K562 (cell line): Measurements from ENCODE around the gene CDT1. TPM values are rescaled to one million over a fixed set of nuclear protein-coding genes. Genes with fewer than 3 reads are reported as not detected.

Experiments
- ATAC-seq: fragments of 200-7000 bp; cut with Tn5 transposase; 3 replicates; pipeline ENCODE4 v1.9.1; 2020; ENCODE audit warnings: moderate library complexity
- BruUV-seq: library from RNA; stranded (reverse); fragments of 400-500 nt; replicated peaks from 2 replicates; lab custom pipeline; 2021; lab: Mats Ljungman, UMichigan
- CTCF ChIA-PET: fragments of 300-600 bp; formaldehyde crosslinking; extraction: SDS; loops from one replicate; lab custom pipeline; 2021; ENCODE audit warnings: low intra/inter-chr PET ratio; lab: Yijun Ruan, JAX
- POLR2A ChIA-PET: fragments of 300-600, 350-650 bp; sonication (Branson Sonifier 250); formaldehyde crosslinking; extraction: SDS; loops from one replicate; lab custom pipeline; 2021; ENCODE audit warnings: antibody characterized with exemption, inconsistent platforms; lab: Yijun Ruan, JAX
- DNase-seq, 4 experiments: peaks; one replicate each; pipeline versions ENCODE4 v3.0.0 to v3.0.0-alpha.2; 2011 to 2018; ENCODE audit warnings: low spot score in 3 of 4, mixed read lengths in 3 of 4; ENCODE audit errors: extremely low read depth in 1 of 4
- FAIRE-seq: peaks from 2 replicates; lab custom pipeline; 2011; peaks lifted over from hg19 to GRCh38; lab: Jason Lieb, UNC
- H2AFZ ChIP-seq: 2 replicates; pipeline ENCODE4 v1.6.0; 2011; ENCODE audit warnings: low read depth, low read length, control low read depth, inconsistent platforms
- H3K27ac ChIP-seq: fragments of 200-600 bp; 3 replicates; pipeline ENCODE4 v1.8.0; 2011; ENCODE audit warnings: low read depth, mild to moderate bottlenecking, control low read depth, inconsistent platforms, low read length, moderate library complexity, mixed read lengths; ENCODE audit errors: extremely low read depth
- H3K27me3 ChIP-seq, 2 experiments: fragments of 300-600 bp in 1 of 2; 2 replicates in 1 of 2; 3 replicates in 1 of 2; pipeline versions ENCODE4 v1.6.0 to v1.8.0; 2011; ENCODE audit warnings: inconsistent platforms in 2 of 2, low read length in 2 of 2, mild to moderate bottlenecking in 1 of 2, mixed read lengths in 1 of 2, moderate library complexity in 1 of 2; ENCODE audit not compliant: control insufficient read depth in 2 of 2, insufficient read depth in 2 of 2
- H3K36me3 ChIP-seq: fragments of 300-600 bp; 3 replicates; pipeline ENCODE4 v1.8.0; 2011; ENCODE audit warnings: mild to moderate bottlenecking, low read length, inconsistent platforms; ENCODE audit not compliant: control insufficient read depth, insufficient read depth
- H3K4me1 ChIP-seq, 2 experiments: fragments of 200-600 bp in 1 of 2; replicated peaks in 1 of 2; 2 replicates in 1 of 2; 3 replicates in 1 of 2; pipeline versions ENCODE4 v1.5.1 to v1.8.0; 2011; ENCODE audit warnings: inconsistent platforms in 2 of 2, low read length in 2 of 2, mild to moderate bottlenecking in 1 of 2, mixed read lengths in 1 of 2, moderate library complexity in 1 of 2; ENCODE audit not compliant: control insufficient read depth in 2 of 2, insufficient read depth in 2 of 2
- H3K4me2 ChIP-seq: 2 replicates; pipeline ENCODE4 v1.6.1; 2011; ENCODE audit warnings: low read length, control low read depth, inconsistent platforms, mixed read lengths; ENCODE audit not compliant: insufficient read depth
- H3K4me3 ChIP-seq: fragments of 200-600 bp; sonication (generic), shearing (Covaris generic); 2 replicates; pipeline ENCODE4 v1.5.1; 2016; ENCODE audit warnings: control low read depth, inconsistent platforms
- H3K79me2 ChIP-seq: fragments of 200-600 bp; 3 replicates; pipeline ENCODE4 v1.8.0; 2011; ENCODE audit warnings: low read length, inconsistent platforms; ENCODE audit not compliant: control insufficient read depth, insufficient read depth
- H3K9ac ChIP-seq, 2 experiments: 2 replicates each; pipeline versions ENCODE4 v1.6.0 to v1.6.1; 2011; ENCODE audit warnings: low read depth in 2 of 2, low read length in 2 of 2, control low read depth in 1 of 2, inconsistent platforms in 1 of 2, mild to moderate bottlenecking in 1 of 2, mixed read lengths in 1 of 2; ENCODE audit not compliant: insufficient read depth in 1 of 2
- H3K9me1 ChIP-seq: one replicate; pipeline ENCODE4 v1.6.0; 2011; ENCODE audit warnings: inconsistent platforms, mild to moderate bottlenecking, low read length, moderate library complexity; ENCODE audit not compliant: control insufficient read depth, insufficient read depth
- H3K9me3 ChIP-seq: replicated peaks from 2 replicates; pipeline ENCODE4 v1.5.1; 2011; ENCODE audit warnings: low read depth, low read length, inconsistent platforms; ENCODE audit not compliant: control insufficient read depth, insufficient read depth
- H4K20me1 ChIP-seq: replicated peaks from 2 replicates; pipeline ENCODE4 v1.6.1; 2011; ENCODE audit warnings: low read length, inconsistent platforms, mixed read lengths; ENCODE audit not compliant: control insufficient read depth, insufficient read depth
- ATF6 ChIP-seq: sonication (generic); formaldehyde crosslinking; IDR thresholded peaks from 2 replicates; pipeline ENCODE4 v1.4.0; 2020; ENCODE audit warnings: mild to moderate bottlenecking, missing genetic modification reagents
- CGGBP1 ChIP-seq: fragments of 250-450 bp; sonication (Bioruptor Pico); IDR thresholded peaks from 2 replicates; pipeline ENCODE4 v1.9.0; 2021; ENCODE audit warnings: mild to moderate bottlenecking
- FOXA3 ChIP-seq, 2 experiments: fragments of 450-650 bp in 1 of 2; sonication (generic) in 1 of 2; formaldehyde crosslinking; IDR thresholded peaks in 1 of 2; conservative IDR thresholded peaks in 1 of 2; 2 replicates each; pipeline versions ENCODE4 v1.4.0 to v1.8.0; 2020 to 2022; ENCODE audit warnings: mild to moderate bottlenecking in 2 of 2, missing genetic modification reagents in 1 of 2
- FOXJ3 ChIP-seq: sonication (generic); formaldehyde crosslinking; IDR thresholded peaks from 2 replicates; pipeline ENCODE4 v1.4.0; 2020; ENCODE audit warnings: mild to moderate bottlenecking, missing genetic modification reagents
- GTF2B ChIP-seq: IDR thresholded peaks from 2 replicates; pipeline ENCODE4 v1.6.1; 2011; ENCODE audit not compliant: insufficient read length; ENCODE audit errors: extremely low read depth
- GTF2E2 ChIP-seq: fragments of 200-800 bp; sonication (Bioruptor generic); IDR thresholded peaks from 2 replicates; pipeline ENCODE4 v1.6.1; 2016; ENCODE audit warnings: missing genetic modification characterization, missing compliant biosample characterization
- HNRNPL ChIP-seq: fragments of 200-400 bp; formaldehyde crosslinking; IDR thresholded peaks from 2 replicates; pipeline ENCODE4 v1.6.1; 2017; ENCODE audit warnings: low read depth, mild to moderate bottlenecking, low read length
- HSF4 ChIP-seq: fragments of 250-450 bp; sonication (Bioruptor Pico); IDR thresholded peaks from 2 replicates; pipeline ENCODE4 v2.1.2; 2022; ENCODE audit warnings: mild to moderate bottlenecking, moderate library complexity, borderline replicate concordance
- ILK ChIP-seq: fragments of 450-650 bp; IDR thresholded peaks from 2 replicates; pipeline ENCODE4 v1.6.1; 2016; ENCODE audit warnings: missing genetic modification characterization, low read depth, mild to moderate bottlenecking, missing compliant biosample characterization, moderate library complexity, borderline replicate concordance
- MLLT1 ChIP-seq, 2 experiments: fragments of 450-650 bp; IDR thresholded peaks; 2 replicates each; pipeline ENCODE4 v1.6.1; 2016
- NFATC3 ChIP-seq: fragments of 450-650 bp; IDR thresholded peaks from 2 replicates; pipeline ENCODE4 v1.6.1; 2017; ENCODE audit warnings: mild to moderate bottlenecking
- NR2C1 ChIP-seq, 2 experiments: fragments of 450-650 bp; IDR thresholded peaks; 2 replicates each; pipeline ENCODE4 v1.6.1; 2017; ENCODE audit warnings: mild to moderate bottlenecking in 2 of 2, antibody characterized with exemption in 1 of 2, inconsistent platforms in 1 of 2, missing compliant biosample characterization in 1 of 2, missing genetic modification characterization in 1 of 2
- NUFIP1 ChIP-seq: fragments of 450-650 bp; IDR thresholded peaks from 2 replicates; pipeline ENCODE4 v1.6.1; 2018; ENCODE audit not compliant: partially characterized antibody
- SMARCE1 ChIP-seq: fragments of 450-650 bp; IDR thresholded peaks from 2 replicates; pipeline ENCODE4 v1.7.1; 2016; ENCODE audit warnings: mild to moderate bottlenecking
- SRF ChIP-seq, 2 experiments: fragments of 250-450, 450-650 bp in 1 of 2; sonication (Bioruptor Pico) in 1 of 2; sonication (generic) in 1 of 2; formaldehyde crosslinking; IDR thresholded peaks; 2 replicates each; pipeline versions ENCODE4 v1.5.0 to v1.5.1; 2020 to 2022; ENCODE audit warnings: mild to moderate bottlenecking in 1 of 2, missing genetic modification reagents in 1 of 2
- THRAP3 ChIP-seq: fragments of 450-650 bp; IDR thresholded peaks from 2 replicates; pipeline ENCODE4 v1.6.1; 2016; ENCODE audit warnings: mild to moderate bottlenecking, inconsistent platforms, borderline replicate concordance
- ZNF347 ChIP-seq: fragments of 450-650 bp; formaldehyde crosslinking; IDR thresholded peaks from 2 replicates; pipeline ENCODE4 v1.4.0; 2020; ENCODE audit warnings: low read depth, mild to moderate bottlenecking, moderate library complexity
- ZNF551 ChIP-seq: fragments of 250-450 bp; sonication (Bioruptor Pico); IDR thresholded peaks from 2 replicates; pipeline ENCODE4 v1.5.0; 2021; ENCODE audit warnings: mild to moderate bottlenecking, moderate library complexity
- ZNF696 ChIP-seq: fragments of 250-450 bp; sonication (Bioruptor Pico); conservative IDR thresholded peaks from 2 replicates; pipeline ENCODE4 v1.4.0; 2020; ENCODE audit warnings: mild to moderate bottlenecking, moderate library complexity
- WGBS: fragments of 100-300 bp; shearing (Covaris generic); methylation state at CpG from one replicate; pipeline ENCODE4 v1.1.6; 2016; ENCODE audit warnings: low coverage, mixed read lengths; ENCODE audit not compliant: insufficient coverage; ENCODE audit errors: missing lambda C conversion rate; 5-methylcytosine and 5-hydroxymethylcytosine counted together
- in situ Hi-C: fragments of 300-500 bp; cut with MboI; formaldehyde crosslinking; loops from 4 replicates; pipeline ENCODE4 v1.15.0; 2018; ENCODE audit warnings: inconsistent platforms, mixed read lengths
- intact Hi-C: fragments of 100-400 bp; cut with micrococcal nuclease; formaldehyde crosslinking; loops from 2 replicates; pipeline ENCODE4 v1.14.2; 2022
- polyA plus RNA-seq, 8 experiments: library from polyadenylated mRNA; depleted of rRNA in 4 of 8; stranded (reverse) in 5 of 8; unstranded in 3 of 8; fragments of >200 nt; fragmentation: Nextera tagmentation in 2 of 8; fragmentation: Illumina TruSeq in 1 of 8; extraction: Ambion mirVana in 2 of 8; extraction: Trizol in 1 of 8; gene quantifications; 2 replicates each; pipeline versions ENCODE4 v1.2.1 to v1.2.3, GENCODE V29; 2011 to 2014; ENCODE audit warnings: inconsistent platforms in 1 of 8, missing spikeins in 1 of 8
- total RNA-seq, 7 experiments: library from RNA; depleted of rRNA in 6 of 7; stranded (reverse); fragments of >200 nt in 6 of 7; fragmentation: Illumina TruSeq in 2 of 7; extraction: Trizol in 2 of 7; gene quantifications; 2 replicates each; pipeline versions ENCODE4 v1.2.1 to v1.2.3, GENCODE V29; 2011 to 2021; ENCODE audit warnings: low replicate concordance in 1 of 7

Gene CDT1
- total and polyA plus RNA-seq, 9 of the 15 experiments (the other 6 are each of a cell fraction or from before 2014, with no cell fraction given): 0.92 to 178 (median 14.2) TPM

- H3K9ac ChIP-seq: peak overlapping the region in 1 of 2 experiments; percentile 64; a peak in 2 of 4 replicates
- no peaks in the 10 kb centered on the region for H4K20me1 ChIP-seq
- no peak for TF ChIP-seq SRF (CRISPR knock-in tag; IDR thresholded peaks at IDR 0.05)
- TF ChIP-seq SMARCE1: no peak
- no peak for TF ChIP-seq NR2C1 (IDR thresholded peaks at IDR 0.05)
- TF ChIP-seq NR2C1 (tag; IDR thresholded peaks at IDR 0.05): no peak
- no peak for TF ChIP-seq MLLT1 (IDR thresholded peaks at IDR 0.05)
- TF ChIP-seq GTF2E2: no peak
- TF ChIP-seq HNRNPL: no peak
- no peak for TF ChIP-seq ZNF551
- no peak for TF ChIP-seq ILK
- no peak for TF ChIP-seq NFATC3
- TF ChIP-seq HSF4 (CRISPR knock-in tag): no peak
- no peak for TF ChIP-seq GTF2B
- no peak for TF ChIP-seq CGGBP1 (CRISPR knock-in tag)
- no peak for TF ChIP-seq ATF6 (CRISPR knock-in tag)
- no peak for TF ChIP-seq THRAP3
- TF ChIP-seq FOXA3 (CRISPR knock-in tag; conservative IDR thresholded peaks at IDR 0.05 in 1 of 2, IDR thresholded peaks at IDR 0.05 in 1 of 2): no peak
- no peak for TF ChIP-seq ZNF347 (CRISPR knock-in tag)
- no peak for TF ChIP-seq NUFIP1
- no peak for TF ChIP-seq ZNF696 (CRISPR knock-in tag)
- no peak for TF ChIP-seq FOXJ3
- H3K79me2 ChIP-seq: no peaks in the 10 kb centered on the region
- H3K9me3 ChIP-seq: no peaks in the 10 kb centered on the region
- H3K9me1 ChIP-seq: no peaks in the 10 kb centered on the region
- ATAC-seq (no peak), FAIRE-seq (no peak), DNase-seq (no peak)
- ChIA-PET CTCF (no interaction called here), POLR2A (interaction anchor here (0.9 to 1.2 kb wide), 2 partner anchors 8 to 38 kb away, joined by 3 to 5 read pairs; partner anchors contain the start of genes GALNS and TRAPPC2L)
- no TSS peak for BruUV-seq
- H3K4me2 ChIP-seq: no peak overlapping the region
- H3K27ac ChIP-seq: no peak overlapping the region
- H3K27me3 ChIP-seq: no peaks in the 10 kb centered on the region
- intact Hi-C loops: loop anchor here (10.0 kb wide), 1 partner anchor 186 kb away; no protein-coding TSS in a partner anchor
- WGBS: 89% methylated on average over 18 of the region's 18 CpGs
- in situ Hi-C loops: loop anchor here (10.0 kb wide), 1 partner anchor 396 kb away; the partner anchor contains the start of gene ZNF778
- no peak overlapping the region for H2AFZ ChIP-seq
- peaks cover 0 to 50% of the 10 kb centered on the region in 2 experiments; a peak in 3 of 5 replicates for H3K4me1 ChIP-seq
- no peaks in the 10 kb centered on the region for H3K36me3 ChIP-seq
- H3K4me3 ChIP-seq: no peak overlapping the region
Measured at GRCh38 chr16:88818575-88818874, 14.9 kb downstream of the CDT1 start.
